Measurements from ENCODE around the gene CCDC33.

The CCDC33 gene

DNA sequence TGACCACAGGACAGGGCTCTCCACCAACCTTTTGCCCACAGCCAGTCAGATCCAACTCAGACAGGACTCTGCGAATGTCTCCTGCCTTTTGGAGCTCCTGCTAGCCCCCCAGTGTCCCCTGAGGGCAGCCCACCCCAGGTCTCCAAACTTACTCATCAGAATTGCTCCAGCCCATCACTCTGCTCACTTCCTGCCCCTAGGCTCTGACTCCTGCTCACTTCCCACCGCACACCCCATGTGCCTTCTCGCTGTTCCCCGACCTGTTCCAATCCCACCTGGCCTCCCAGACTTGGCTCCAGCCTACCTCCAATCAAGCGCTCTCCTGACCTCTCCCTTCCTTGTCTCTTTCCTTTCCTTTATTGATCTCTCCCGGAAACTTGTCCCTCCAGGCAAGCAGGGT is 27.6 kb upstream of the CCDC33 start:
- no peak for DNase-seq (ENCODE audit: low read depth in 1 of 2, low spot score in 1 of 2)
- TF ChIP-seq, protein P1, sequence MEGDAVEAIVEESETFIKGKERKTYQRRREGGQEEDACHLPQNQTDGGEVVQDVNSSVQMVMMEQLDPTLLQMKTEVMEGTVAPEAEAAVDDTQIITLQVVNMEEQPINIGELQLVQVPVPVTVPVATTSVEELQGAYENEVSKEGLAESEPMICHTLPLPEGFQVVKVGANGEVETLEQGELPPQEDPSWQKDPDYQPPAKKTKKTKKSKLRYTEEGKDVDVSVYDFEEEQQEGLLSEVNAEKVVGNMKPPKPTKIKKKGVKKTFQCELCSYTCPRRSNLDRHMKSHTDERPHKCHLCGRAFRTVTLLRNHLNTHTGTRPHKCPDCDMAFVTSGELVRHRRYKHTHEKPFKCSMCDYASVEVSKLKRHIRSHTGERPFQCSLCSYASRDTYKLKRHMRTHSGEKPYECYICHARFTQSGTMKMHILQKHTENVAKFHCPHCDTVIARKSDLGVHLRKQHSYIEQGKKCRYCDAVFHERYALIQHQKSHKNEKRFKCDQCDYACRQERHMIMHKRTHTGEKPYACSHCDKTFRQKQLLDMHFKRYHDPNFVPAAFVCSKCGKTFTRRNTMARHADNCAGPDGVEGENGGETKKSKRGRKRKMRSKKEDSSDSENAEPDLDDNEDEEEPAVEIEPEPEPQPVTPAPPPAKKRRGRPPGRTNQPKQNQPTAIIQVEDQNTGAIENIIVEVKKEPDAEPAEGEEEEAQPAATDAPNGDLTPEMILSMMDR (IDR thresholded peaks at IDR 0.05; ENCODE audit: insufficient read depth, low read length): no peak
- TF ChIP-seq SPI1 (IDR thresholded peaks at IDR 0.05; ENCODE audit: borderline replicate concordance, low read depth) (no peak), GABPA (IDR thresholded peaks at IDR 0.05; ENCODE audit: low read depth) (no peak), POLR2AphosphoS5 (IDR thresholded peaks at IDR 0.05; ENCODE audit: low read depth) (no peak)
- TF ChIP-seq, protein P2, sequence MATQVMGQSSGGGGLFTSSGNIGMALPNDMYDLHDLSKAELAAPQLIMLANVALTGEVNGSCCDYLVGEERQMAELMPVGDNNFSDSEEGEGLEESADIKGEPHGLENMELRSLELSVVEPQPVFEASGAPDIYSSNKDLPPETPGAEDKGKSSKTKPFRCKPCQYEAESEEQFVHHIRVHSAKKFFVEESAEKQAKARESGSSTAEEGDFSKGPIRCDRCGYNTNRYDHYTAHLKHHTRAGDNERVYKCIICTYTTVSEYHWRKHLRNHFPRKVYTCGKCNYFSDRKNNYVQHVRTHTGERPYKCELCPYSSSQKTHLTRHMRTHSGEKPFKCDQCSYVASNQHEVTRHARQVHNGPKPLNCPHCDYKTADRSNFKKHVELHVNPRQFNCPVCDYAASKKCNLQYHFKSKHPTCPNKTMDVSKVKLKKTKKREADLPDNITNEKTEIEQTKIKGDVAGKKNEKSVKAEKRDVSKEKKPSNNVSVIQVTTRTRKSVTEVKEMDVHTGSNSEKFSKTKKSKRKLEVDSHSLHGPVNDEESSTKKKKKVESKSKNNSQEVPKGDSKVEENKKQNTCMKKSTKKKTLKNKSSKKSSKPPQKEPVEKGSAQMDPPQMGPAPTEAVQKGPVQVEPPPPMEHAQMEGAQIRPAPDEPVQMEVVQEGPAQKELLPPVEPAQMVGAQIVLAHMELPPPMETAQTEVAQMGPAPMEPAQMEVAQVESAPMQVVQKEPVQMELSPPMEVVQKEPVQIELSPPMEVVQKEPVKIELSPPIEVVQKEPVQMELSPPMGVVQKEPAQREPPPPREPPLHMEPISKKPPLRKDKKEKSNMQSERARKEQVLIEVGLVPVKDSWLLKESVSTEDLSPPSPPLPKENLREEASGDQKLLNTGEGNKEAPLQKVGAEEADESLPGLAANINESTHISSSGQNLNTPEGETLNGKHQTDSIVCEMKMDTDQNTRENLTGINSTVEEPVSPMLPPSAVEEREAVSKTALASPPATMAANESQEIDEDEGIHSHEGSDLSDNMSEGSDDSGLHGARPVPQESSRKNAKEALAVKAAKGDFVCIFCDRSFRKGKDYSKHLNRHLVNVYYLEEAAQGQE (IDR thresholded peaks at IDR 0.05; ENCODE audit: insufficient replicate concordance, low read depth): no peak
- no peak overlapping the region for H3K27ac ChIP-seq (replicated peaks)
- H3K4me3 ChIP-seq (replicated peaks; ENCODE audit: insufficient read depth, low read length): no peak overlapping the region
- H3K27me3 ChIP-seq (ENCODE audit: insufficient read depth, poor library complexity, severe bottlenecking): peaks cover 5% of the 10 kb centered on the region

DNA sequence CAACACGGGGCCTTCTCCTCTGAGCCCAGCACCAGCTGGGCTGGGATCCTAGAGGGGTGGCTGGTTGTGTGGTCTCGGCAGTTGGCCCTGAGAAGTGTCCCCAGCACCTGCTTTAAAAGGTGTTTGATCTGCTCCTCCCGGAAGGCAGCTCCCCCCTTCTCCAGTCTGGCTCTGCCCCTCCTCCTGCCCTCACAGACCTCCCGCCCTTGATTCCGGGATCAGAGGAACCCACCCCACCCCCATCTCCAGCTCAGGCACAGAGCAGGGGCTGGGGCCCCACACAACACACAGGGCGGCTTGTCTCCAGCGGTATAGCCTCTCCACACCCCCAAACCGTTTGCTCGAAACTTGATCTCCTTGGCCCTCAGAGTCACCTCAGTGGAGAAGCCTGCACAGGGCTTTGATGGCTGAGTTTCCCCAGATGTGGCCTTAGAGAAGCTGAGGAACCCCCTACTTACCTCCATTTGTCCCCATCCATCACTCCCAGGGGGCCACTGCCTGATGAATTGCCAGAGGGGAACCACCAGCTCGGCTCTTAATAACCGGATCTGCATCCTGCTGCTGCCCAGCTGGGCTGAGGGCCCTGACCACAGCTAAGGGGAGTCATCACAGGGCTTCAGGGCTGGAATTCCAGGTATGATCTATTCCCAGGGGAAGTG is 27.1 kb upstream of the CCDC33 start:
- no peak overlapping the region for H3K4me3 ChIP-seq (replicated peaks; ENCODE audit: insufficient read depth, low read length)
- H3K27me3 ChIP-seq (ENCODE audit: insufficient read depth, poor library complexity, severe bottlenecking): peaks cover 5% of the 10 kb centered on the region
- no peak overlapping the region for H3K27ac ChIP-seq (replicated peaks)
- DNase-seq (ENCODE audit: low read depth in 1 of 2, low spot score in 1 of 2): no peak
- TF ChIP-seq, protein P2 (IDR thresholded peaks at IDR 0.05; ENCODE audit: insufficient replicate concordance, low read depth): no peak
- TF ChIP-seq, protein P1 (IDR thresholded peaks at IDR 0.05; ENCODE audit: insufficient read depth, low read length): no peak
- TF ChIP-seq SPI1 (IDR thresholded peaks at IDR 0.05; ENCODE audit: borderline replicate concordance, low read depth) (no peak), GABPA (IDR thresholded peaks at IDR 0.05; ENCODE audit: low read depth) (no peak), POLR2AphosphoS5 (IDR thresholded peaks at IDR 0.05; ENCODE audit: low read depth) (no peak)

DNA sequence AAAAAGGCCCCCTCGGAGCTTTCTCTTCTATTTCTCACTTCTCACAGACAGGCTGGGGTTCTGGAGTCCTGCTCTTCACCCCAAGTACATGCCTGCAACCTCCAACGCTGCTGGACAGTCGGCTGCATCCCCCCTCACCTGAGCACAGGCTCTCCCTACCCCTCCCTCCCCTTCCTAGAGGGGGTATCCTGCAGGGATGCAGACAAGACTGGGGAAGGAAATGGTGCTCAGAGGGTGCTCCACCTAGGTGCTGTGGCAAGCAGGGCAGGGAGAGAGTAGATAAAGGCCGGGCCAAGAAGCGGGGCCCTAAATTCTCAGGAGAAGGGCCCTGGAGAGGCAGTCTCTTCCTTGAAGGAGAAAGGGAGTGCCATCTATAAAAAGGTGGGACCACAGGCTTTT is 26.6 kb upstream of the CCDC33 start:
- no peak for DNase-seq (ENCODE audit: low read depth in 1 of 2, low spot score in 1 of 2)
- Histone ChIP-seq H3K4me3 (replicated peaks; ENCODE audit: insufficient read depth, low read length) (no peak overlapping the region), H3K27me3 (ENCODE audit: insufficient read depth, poor library complexity, severe bottlenecking) (peaks cover 5% of the 10 kb centered on the region), H3K27ac (replicated peaks) (no peak overlapping the region)
- TF ChIP-seq SPI1 (IDR thresholded peaks at IDR 0.05; ENCODE audit: borderline replicate concordance, low read depth) (no peak), POLR2AphosphoS5 (IDR thresholded peaks at IDR 0.05; ENCODE audit: low read depth) (no peak), GABPA (IDR thresholded peaks at IDR 0.05; ENCODE audit: low read depth) (no peak)
- TF ChIP-seq, protein P1 (IDR thresholded peaks at IDR 0.05; ENCODE audit: insufficient read depth, low read length): no peak
- TF ChIP-seq, protein P2 (IDR thresholded peaks at IDR 0.05; ENCODE audit: insufficient replicate concordance, low read depth): no peak

Measured in HL-60 (cell line).